IPS-20b (cell line): ENCODE measurements around the gene PPP2R1B.

Experiments used
- H3K27ac ChIP-seq: one replicate; pipeline ENCODE4 v1.5.1; 2013; ENCODE audit warnings: low read length
- H3K27me3 ChIP-seq: 2 replicates; pipeline ENCODE4 v1.6.1; 2013; ENCODE audit warnings: mild to moderate bottlenecking, low read length, inconsistent platforms; ENCODE audit not compliant: insufficient read depth
- H3K36me3 ChIP-seq: 2 replicates; pipeline ENCODE4 v1.6.1; 2013; ENCODE audit warnings: low read depth, mild to moderate bottlenecking, inconsistent platforms, low read length, moderate library complexity; ENCODE audit not compliant: insufficient read depth
- H3K4me1 ChIP-seq: 2 replicates; pipeline ENCODE4 v1.6.1; 2013; ENCODE audit warnings: mild to moderate bottlenecking, control low read depth, inconsistent platforms, low read length, moderate library complexity; ENCODE audit not compliant: insufficient read depth
- H3K4me3 ChIP-seq: 2 replicates; pipeline ENCODE4 v1.5.1; 2013; ENCODE audit warnings: mild to moderate bottlenecking, low read length, inconsistent platforms
- H3K9ac ChIP-seq: 2 replicates; pipeline ENCODE4 v1.6.1; 2013; ENCODE audit warnings: low read depth, mild to moderate bottlenecking, inconsistent platforms, low read length, moderate library complexity
- H3K9me3 ChIP-seq: 2 replicates; pipeline ENCODE4 v1.6.1; 2013; ENCODE audit warnings: mild to moderate bottlenecking, low read depth, low read length, inconsistent platforms; ENCODE audit not compliant: insufficient read depth

The PPP2R1B gene

GRCh38 chr11:111739299-111739698, 26.9 kb downstream of the PPP2R1B start:
- Histone ChIP-seq H3K27ac (no peak overlapping the region), H3K9ac (no peak overlapping the region), H3K27me3 (no peaks in the 10 kb centered on the region), H3K4me1 (peaks cover 4% of the 10 kb centered on the region; the same call in 1 of the 2 replicates), H3K36me3 (peaks cover 74% of the 10 kb centered on the region), H3K4me3 (no peak overlapping the region), H3K9me3 (no peaks in the 10 kb centered on the region)

- H3K4me3 ChIP-seq = no peak overlapping the region
- peaks cover 4% of the 10 kb centered on the region; the same call in 1 of the 2 replicates for H3K4me1 ChIP-seq
- H3K27me3 ChIP-seq = no peaks in the 10 kb centered on the region
- H3K9ac ChIP-seq = no peak overlapping the region
- peaks cover 57% of the 10 kb centered on the region for H3K36me3 ChIP-seq
- no peak overlapping the region for H3K27ac ChIP-seq
- no peaks in the 10 kb centered on the region for H3K9me3 ChIP-seq
Measured at GRCh38 chr11:111737444-111738210, 28.6 kb downstream of the PPP2R1B start.

GRCh38 chr11:111736621-111737443, 29.4 kb downstream of the PPP2R1B start:
- Histone ChIP-seq H3K4me1 (peaks cover 4% of the 10 kb centered on the region; the same call in 1 of the 2 replicates), H3K27me3 (no peaks in the 10 kb centered on the region), H3K27ac (no peak overlapping the region), H3K9me3 (no peaks in the 10 kb centered on the region), H3K36me3 (peaks cover 50% of the 10 kb centered on the region), H3K4me3 (no peak overlapping the region), H3K9ac (no peak overlapping the region)

GRCh38 chr11:111736181-111736590, 30.0 kb downstream of the PPP2R1B start:
- peaks cover 44% of the 10 kb centered on the region for H3K36me3 ChIP-seq
- no peaks in the 10 kb centered on the region for H3K27me3 ChIP-seq
- H3K9ac ChIP-seq = peak overlapping the region; percentile 30; the same call in 1 of the 2 replicates
- no peak overlapping the region for H3K4me3 ChIP-seq
- H3K4me1 ChIP-seq = peaks cover 4% of the 10 kb centered on the region; the same call in 1 of the 2 replicates
- no peaks in the 10 kb centered on the region for H3K9me3 ChIP-seq
- H3K27ac ChIP-seq = no peak overlapping the region

- no peak overlapping the region for H3K4me3 ChIP-seq
- H3K9ac ChIP-seq = peak overlapping the region; percentile 30; the same call in 1 of the 2 replicates
- peaks cover 4% of the 10 kb centered on the region; the same call in 1 of the 2 replicates for H3K4me1 ChIP-seq
- H3K27ac ChIP-seq = no peak overlapping the region
- H3K36me3 ChIP-seq = peaks cover 37% of the 10 kb centered on the region; the same call in 1 of the 2 replicates
- H3K27me3 ChIP-seq = no peaks in the 10 kb centered on the region
- no peaks in the 10 kb centered on the region for H3K9me3 ChIP-seq
Measured at GRCh38 chr11:111735262-111736116, 30.7 kb downstream of the PPP2R1B start.

GRCh38 chr11:111734954-111735261, 31.3 kb downstream of the PPP2R1B start:
- H3K27me3 ChIP-seq = no peaks in the 10 kb centered on the region
- no peak overlapping the region for H3K9ac ChIP-seq
- H3K4me1 ChIP-seq = peaks cover 4% of the 10 kb centered on the region; the same call in 1 of the 2 replicates
- H3K36me3 ChIP-seq = peaks cover 31% of the 10 kb centered on the region; the same call in 1 of the 2 replicates
- H3K27ac ChIP-seq = no peak overlapping the region
- H3K9me3 ChIP-seq = no peaks in the 10 kb centered on the region
- H3K4me3 ChIP-seq = no peak overlapping the region

- H3K27ac ChIP-seq = no peak overlapping the region
Measured at GRCh38 chr11:111734101-111734953, 31.9 kb downstream of the PPP2R1B start.

GRCh38 chr11:111733611-111734088, 32.5 kb downstream of the PPP2R1B start:
- Histone ChIP-seq H3K36me3 (peaks cover 23% of the 10 kb centered on the region; the same call in 1 of the 2 replicates), H3K4me3 (no peak overlapping the region), H3K9ac (peak overlapping the region; percentile 42; the same call in 1 of the 2 replicates), H3K4me1 (no peaks in the 10 kb centered on the region), H3K9me3 (no peaks in the 10 kb centered on the region), H3K27ac (no peak overlapping the region), H3K27me3 (no peaks in the 10 kb centered on the region)

More at GRCh38 chr11:111734101-111734953, 31.9 kb downstream of the PPP2R1B start:
- H3K9me3 ChIP-seq = no peaks in the 10 kb centered on the region
- peaks cover 29% of the 10 kb centered on the region; the same call in 1 of the 2 replicates for H3K36me3 ChIP-seq
- H3K9ac ChIP-seq = no peak overlapping the region
- H3K4me3 ChIP-seq = no peak overlapping the region
- H3K27me3 ChIP-seq = no peaks in the 10 kb centered on the region
- no peaks in the 10 kb centered on the region for H3K4me1 ChIP-seq

- Histone ChIP-seq H3K4me3 (no peak overlapping the region), H3K9me3 (no peaks in the 10 kb centered on the region), H3K36me3 (peaks cover 18% of the 10 kb centered on the region; the same call in 1 of the 2 replicates), H3K27ac (no peak overlapping the region), H3K9ac (peak overlapping the region; percentile 42; the same call in 1 of the 2 replicates), H3K4me1 (no peaks in the 10 kb centered on the region), H3K27me3 (no peaks in the 10 kb centered on the region)
Measured at GRCh38 chr11:111733016-111733415, 33.2 kb downstream of the PPP2R1B start.

- Histone ChIP-seq H3K9ac (0 out of 2 replicates have a peak overlapping the region, but pooled peaks have one; percentile 0), H3K27ac (no peak overlapping the region), H3K4me3 (no peak overlapping the region), H3K4me1 (no peaks in the 10 kb centered on the region), H3K27me3 (no peaks in the 10 kb centered on the region), H3K9me3 (no peaks in the 10 kb centered on the region), H3K36me3 (peaks cover 14% of the 10 kb centered on the region; the same call in 1 of the 2 replicates)
Measured at GRCh38 chr11:111731821-111732220, 34.4 kb downstream of the PPP2R1B start.
